ENCODE data around the gene HAUS6. TPM values are rescaled to one million over a fixed set of nuclear protein-coding genes. Genes with fewer than 3 reads are reported as not detected.

HAUS6 gene
- total and polyA plus RNA-seq, 2 of the 13 experiments (the other 11 are each of a cell fraction or from before 2014, with no cell fraction given) = 9.8 to 31.1 TPM

DNA sequence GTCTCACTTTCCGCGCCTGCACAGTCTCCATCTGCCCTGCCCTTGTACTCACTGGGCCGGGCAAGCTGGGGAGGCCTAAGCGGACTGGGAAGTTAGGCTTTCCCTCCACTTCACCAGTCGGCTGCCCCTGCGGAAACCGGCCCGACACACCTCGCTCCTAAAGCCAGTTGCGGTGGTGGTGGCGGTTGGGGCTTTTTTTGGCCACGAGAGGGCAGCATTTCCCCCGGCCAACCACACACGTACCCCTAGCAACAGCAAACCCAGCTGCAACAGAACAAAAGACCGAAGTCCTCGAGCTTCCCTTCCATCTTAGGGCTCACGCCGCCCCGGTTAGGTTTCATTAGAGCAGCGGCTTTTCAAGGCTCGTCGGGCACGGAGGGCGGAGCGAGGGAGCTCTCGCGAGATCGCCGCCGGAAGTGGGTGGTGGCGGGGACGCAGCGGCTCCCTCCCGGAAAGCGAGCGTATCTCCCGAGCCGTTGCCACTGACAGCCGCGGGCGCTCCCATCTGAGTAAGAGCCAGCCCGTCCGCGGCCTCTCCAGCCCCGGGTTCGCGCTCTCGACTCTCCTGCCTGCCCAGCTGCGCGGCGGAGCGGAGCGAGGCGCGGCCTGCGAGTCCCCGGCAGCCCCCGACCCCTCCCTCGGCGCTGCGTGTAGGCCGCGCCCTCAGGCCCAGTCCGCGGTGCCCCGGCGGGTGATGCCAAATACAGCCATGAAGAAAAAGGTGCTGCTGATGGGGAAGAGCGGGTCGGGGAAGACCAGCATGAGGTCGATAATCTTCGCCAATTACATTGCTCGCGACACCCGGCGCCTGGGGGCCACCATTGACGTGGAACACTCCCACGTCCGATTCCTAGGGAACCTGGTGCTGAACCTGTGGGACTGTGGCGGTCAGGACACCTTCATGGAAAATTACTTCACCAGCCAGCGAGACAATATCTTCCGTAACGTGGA lies 53.5 kb downstream of the HAUS6 start, which contains the start of gene RRAGA (continued):
- peak; percentile 69 for TF ChIP-seq ZNF629 (CRISPR knock-in tag; conservative IDR thresholded peaks at IDR 0.05)
- no peak for TF ChIP-seq HNRNPK (IDR thresholded peaks at IDR 0.05; ENCODE audit: low read depth, low read length, poor library complexity, severe bottlenecking)
- peak; percentile 85; the same call in 1 of the 2 replicates for TF ChIP-seq ZBTB42 (CRISPR knock-in tag; IDR thresholded peaks at IDR 0.05)
- TF ChIP-seq, protein P1, sequence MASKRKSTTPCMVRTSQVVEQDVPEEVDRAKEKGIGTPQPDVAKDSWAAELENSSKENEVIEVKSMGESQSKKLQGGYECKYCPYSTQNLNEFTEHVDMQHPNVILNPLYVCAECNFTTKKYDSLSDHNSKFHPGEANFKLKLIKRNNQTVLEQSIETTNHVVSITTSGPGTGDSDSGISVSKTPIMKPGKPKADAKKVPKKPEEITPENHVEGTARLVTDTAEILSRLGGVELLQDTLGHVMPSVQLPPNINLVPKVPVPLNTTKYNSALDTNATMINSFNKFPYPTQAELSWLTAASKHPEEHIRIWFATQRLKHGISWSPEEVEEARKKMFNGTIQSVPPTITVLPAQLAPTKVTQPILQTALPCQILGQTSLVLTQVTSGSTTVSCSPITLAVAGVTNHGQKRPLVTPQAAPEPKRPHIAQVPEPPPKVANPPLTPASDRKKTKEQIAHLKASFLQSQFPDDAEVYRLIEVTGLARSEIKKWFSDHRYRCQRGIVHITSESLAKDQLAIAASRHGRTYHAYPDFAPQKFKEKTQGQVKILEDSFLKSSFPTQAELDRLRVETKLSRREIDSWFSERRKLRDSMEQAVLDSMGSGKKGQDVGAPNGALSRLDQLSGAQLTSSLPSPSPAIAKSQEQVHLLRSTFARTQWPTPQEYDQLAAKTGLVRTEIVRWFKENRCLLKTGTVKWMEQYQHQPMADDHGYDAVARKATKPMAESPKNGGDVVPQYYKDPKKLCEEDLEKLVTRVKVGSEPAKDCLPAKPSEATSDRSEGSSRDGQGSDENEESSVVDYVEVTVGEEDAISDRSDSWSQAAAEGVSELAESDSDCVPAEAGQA (IDR thresholded peaks at IDR 0.05; ENCODE audit: low read depth) = peak; percentile 71; the same call in 1 of the 2 replicates
- TF ChIP-seq, protein P1 (CRISPR knock-in tag; IDR thresholded peaks at IDR 0.05; ENCODE audit: borderline replicate concordance) = peak; percentile 88; the same call in 1 of the 2 replicates
- peak; percentile 71; the same call in 1 of the 2 replicates for TF ChIP-seq ZNF256 (CRISPR knock-in tag; conservative IDR thresholded peaks at IDR 0.05)
- TF ChIP-seq TEAD3 (CRISPR knock-in tag; optimal IDR thresholded peaks at IDR 0.05; ENCODE audit: borderline replicate concordance) = peak; percentile 67
- TF ChIP-seq ZBTB20 (CRISPR knock-in tag; IDR thresholded peaks at IDR 0.05; ENCODE audit: borderline replicate concordance, low read depth) = peak; percentile 54; the same call in 1 of the 2 replicates
- TF ChIP-seq ZNF670 (CRISPR knock-in tag; IDR thresholded peaks at IDR 0.05; ENCODE audit: borderline replicate concordance) = peak; percentile 93; the same call in 1 of the 2 replicates
- no peak for TF ChIP-seq NBN (conservative IDR thresholded peaks at IDR 0.05)
- TF ChIP-seq ZNF816 (CRISPR knock-in tag; IDR thresholded peaks at IDR 0.05; ENCODE audit: borderline replicate concordance) = 0 out of 2 replicates have a peak, but pooled peaks have one; percentile 48
- peak; percentile 76 for TF ChIP-seq SOX5 (CRISPR knock-in tag; IDR thresholded peaks at IDR 0.05; ENCODE audit: borderline replicate concordance)
- TF ChIP-seq, protein P2, sequence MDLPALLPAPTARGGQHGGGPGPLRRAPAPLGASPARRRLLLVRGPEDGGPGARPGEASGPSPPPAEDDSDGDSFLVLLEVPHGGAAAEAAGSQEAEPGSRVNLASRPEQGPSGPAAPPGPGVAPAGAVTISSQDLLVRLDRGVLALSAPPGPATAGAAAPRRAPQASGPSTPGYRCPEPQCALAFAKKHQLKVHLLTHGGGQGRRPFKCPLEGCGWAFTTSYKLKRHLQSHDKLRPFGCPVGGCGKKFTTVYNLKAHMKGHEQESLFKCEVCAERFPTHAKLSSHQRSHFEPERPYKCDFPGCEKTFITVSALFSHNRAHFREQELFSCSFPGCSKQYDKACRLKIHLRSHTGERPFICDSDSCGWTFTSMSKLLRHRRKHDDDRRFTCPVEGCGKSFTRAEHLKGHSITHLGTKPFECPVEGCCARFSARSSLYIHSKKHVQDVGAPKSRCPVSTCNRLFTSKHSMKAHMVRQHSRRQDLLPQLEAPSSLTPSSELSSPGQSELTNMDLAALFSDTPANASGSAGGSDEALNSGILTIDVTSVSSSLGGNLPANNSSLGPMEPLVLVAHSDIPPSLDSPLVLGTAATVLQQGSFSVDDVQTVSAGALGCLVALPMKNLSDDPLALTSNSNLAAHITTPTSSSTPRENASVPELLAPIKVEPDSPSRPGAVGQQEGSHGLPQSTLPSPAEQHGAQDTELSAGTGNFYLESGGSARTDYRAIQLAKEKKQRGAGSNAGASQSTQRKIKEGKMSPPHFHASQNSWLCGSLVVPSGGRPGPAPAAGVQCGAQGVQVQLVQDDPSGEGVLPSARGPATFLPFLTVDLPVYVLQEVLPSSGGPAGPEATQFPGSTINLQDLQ (CRISPR knock-in tag; IDR thresholded peaks at IDR 0.05) = peak; percentile 83
- TF ChIP-seq, protein P3, sequence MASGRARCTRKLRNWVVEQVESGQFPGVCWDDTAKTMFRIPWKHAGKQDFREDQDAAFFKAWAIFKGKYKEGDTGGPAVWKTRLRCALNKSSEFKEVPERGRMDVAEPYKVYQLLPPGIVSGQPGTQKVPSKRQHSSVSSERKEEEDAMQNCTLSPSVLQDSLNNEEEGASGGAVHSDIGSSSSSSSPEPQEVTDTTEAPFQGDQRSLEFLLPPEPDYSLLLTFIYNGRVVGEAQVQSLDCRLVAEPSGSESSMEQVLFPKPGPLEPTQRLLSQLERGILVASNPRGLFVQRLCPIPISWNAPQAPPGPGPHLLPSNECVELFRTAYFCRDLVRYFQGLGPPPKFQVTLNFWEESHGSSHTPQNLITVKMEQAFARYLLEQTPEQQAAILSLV (CRISPR knock-in tag; IDR thresholded peaks at IDR 0.05; ENCODE audit: borderline replicate concordance) = peak; percentile 80
- TF ChIP-seq ZNF570 (CRISPR knock-in tag; IDR thresholded peaks at IDR 0.05; ENCODE audit: borderline replicate concordance) = no peak
- TF ChIP-seq NKX3-1 (CRISPR knock-in tag; IDR thresholded peaks at IDR 0.05) = 0 out of 2 replicates have a peak, but pooled peaks have one; percentile 38
- peak; percentile 64; the same call in 1 of the 2 replicates for TF ChIP-seq FOXJ3 (CRISPR knock-in tag; IDR thresholded peaks at IDR 0.05; ENCODE audit: borderline replicate concordance)
- no peak for TF ChIP-seq SP1 (IDR thresholded peaks at IDR 0.05)
- TF ChIP-seq SP1 (CRISPR knock-in tag; IDR thresholded peaks at IDR 0.05) = no peak; the same call in 1 of the 2 replicates

Data from HepG2 (cell line).